D341Med (cell line): ENCODE measurements around the gene DHX16.
A peak's percentile ranks its signal among the peaks of the same experiment; 100 is the strongest.
"Not testable (repeated sequence)": the region's sequence is repeated elsewhere in the genome, so short reads cannot be mapped to it uniquely, and the experiment has no call there.

Experiments used
- DNase-seq: peaks from one replicate; pipeline ENCODE4 v3.0.0; 2012; ENCODE audit warnings: low spot score

The DHX16 gene

DNA sequence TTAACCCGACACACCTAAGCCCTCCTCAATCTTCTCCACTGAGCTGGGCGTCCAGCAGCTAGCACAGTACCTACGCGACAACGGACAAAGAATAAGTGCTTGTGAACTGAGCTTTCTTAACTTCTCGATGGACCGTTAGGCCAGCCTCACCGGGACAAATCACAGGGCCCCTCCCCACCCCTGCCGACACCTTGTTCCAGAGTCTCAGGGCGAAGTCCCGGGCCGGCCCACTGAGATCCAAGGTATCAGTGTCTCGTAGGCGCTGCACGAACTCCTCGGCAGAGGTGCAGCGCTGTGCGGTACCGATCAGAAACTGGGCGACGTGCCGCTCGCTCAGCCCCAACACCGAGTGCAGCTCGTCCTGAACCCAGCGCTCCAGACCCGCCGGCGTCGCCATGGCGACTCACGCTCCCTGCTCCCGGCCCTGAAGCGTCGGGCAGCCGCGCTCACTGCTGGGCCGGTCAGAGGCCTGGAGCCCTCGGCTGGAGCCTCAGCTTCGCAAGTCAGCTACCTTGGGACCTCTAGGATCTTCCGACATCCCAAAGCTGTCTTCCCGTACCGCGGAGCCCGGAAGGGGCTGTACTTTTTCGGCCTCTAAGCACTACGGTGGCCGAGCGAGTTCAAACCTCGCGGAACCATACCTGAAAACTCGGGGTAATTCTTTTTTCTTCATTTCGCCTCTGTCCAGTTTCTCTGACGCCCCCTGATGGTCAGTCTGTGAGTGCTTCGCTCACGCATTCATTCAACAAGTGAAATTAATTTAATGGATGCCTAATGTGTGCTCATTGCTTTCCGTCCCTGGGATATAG lies at the start of gene DHX16:
TSS of gene DHX16 (minus strand) at position 562 of the 809 bp plus-strand sequence. CDS start at position 397, 165 bp downstream.
- peak; percentile 87 for DNase-seq

DNA sequence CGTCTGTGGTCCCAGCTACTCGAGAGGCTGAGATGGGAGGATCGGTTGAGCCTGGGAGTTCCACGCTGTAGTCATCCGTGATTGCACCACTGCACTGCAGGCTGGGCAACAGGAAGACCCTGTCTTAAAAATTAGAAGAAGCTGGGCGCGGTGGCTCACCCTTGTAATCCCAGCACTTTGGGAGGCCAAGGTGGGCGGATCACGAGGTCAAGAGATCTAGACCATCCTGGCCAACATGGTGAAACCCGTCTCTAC lies 49.1 kb upstream of the DHX16 start:
- not testable (repeated sequence) for DNase-seq

DNA sequence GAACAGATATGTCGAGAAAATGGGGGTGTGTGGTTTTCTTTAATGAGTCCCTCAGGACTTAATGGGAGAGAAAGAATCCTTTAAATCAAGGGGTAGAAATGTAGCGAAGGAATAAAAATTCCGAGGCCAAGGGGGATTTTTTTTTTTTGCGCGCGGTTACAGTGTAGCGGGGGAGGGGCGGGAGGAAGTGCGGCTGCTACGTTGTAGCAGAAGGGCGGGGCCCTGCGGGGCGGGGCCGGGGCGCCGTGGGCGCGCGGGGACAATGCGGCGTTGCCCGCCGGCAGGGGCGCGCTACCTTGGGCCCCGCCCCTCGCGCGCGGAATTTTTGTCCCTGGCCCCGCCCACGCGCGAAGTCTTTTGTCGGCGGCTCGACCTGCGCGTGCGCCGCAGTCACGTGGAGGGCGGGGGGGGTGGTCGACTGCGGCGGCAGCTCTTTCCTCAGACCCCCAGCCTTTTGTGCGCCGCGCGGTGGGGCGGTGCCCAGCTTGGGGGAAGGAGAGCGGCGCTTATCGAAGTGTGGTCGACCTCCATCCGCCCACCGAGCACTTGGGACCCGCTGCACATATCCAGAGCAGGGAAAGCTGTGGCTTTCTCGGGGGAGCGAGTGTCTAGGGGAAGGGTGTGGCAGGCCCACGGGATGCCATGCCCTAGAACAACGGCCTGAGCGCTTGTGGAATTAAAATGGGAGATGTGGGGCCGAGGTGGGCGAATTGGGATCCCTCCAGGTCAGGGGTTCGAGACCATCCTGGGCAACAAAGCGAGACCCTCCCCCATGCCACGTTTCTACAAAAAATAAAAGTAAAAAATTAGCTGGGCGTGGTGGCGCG lies 48.6 kb upstream of the DHX16 start:
- DNase-seq: peak; percentile 92

DNA sequence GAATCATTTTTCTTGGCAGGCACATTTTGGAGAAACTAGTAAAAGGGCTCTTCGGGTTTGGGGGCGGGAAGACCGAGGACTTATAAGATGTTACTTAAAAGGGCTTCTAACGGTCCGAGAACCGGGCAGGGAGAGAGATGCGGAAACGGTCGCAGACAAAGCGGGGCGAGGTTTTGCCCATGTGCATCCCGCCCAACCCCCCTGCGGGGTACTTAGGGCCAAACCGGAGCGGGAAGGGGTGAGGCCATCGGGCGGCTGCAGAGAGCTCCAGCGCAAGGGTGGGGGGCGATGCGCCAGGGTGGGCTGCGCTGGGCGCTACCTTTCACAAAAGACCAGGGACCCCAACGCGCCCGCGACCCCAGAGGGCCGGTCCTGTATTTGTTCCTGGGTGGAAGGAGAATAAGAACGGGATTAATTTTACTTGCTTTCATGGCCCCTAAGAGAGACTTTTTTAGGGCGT lies 48.0 kb upstream of the DHX16 start:
- peak; percentile 59 for DNase-seq

DNA sequence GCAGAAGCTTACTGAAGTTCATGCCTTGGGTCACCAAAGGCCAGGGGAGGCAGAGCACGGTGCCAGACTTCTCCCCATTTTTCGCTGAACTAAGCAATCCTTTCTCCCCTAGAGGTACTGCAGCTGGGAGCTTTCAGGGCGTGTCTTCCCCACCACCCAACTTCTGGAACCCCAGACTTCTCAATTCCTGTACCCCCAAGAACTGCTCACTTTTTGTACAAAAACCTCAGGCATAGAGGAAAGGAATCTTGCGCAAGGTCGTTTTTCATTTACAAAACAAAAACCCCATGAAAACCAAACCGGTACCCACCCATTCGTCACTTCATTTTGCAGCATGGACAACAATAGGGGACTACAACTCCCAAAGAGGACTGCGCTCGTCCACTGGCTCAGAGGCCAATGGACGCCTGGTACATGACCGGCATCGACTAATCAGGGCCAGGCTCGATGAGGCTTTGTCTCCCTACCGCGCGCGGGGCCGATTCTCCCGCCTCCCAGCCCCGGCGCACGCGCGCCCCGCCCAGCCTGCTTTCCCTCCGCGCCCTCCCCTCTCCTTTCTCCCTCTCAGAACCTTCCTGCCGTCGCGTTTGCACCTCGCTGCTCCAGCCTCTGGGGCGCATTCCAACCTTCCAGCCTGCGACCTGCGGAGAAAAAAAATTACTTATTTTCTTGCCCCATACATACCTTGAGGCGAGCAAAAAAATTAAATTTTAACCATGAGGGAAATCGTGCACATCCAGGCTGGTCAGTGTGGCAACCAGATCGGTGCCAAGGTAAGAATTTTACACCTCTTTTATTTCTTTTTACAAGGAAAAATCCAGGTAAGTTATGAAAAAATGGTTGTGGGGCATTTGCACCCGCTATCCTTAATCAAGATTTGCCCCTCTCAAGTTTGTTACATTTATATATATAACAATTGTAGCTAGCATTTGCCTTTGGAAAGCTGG lies 47.3 kb upstream of the DHX16 start, which contains the start of gene TUBB:
TSS of gene TUBB (plus strand) at position 562 of the 947 bp plus-strand sequence. CDS start at position 717, 155 bp downstream.
- DNase-seq: peak; percentile 89

DNA sequence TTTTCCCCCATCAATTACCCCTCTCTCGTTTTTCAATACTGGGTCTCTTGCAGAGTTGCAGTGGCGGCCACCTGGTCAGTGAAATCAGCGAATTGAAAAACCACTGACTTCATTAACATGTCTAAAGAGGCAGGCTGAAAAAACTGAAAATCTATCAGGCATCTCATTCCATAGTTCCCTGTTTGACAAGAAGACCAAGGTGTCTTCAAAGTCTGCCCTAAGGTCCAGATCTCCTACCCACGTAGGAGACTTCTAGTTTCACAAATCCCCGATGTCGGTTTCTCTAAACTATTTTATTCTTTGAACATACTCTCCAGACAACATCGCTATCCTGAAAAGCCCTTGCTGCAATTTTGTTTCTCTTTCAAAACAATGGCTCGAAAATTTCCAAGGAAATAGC lies 46.5 kb upstream of the DHX16 start:
- DNase-seq: no peak

DNA sequence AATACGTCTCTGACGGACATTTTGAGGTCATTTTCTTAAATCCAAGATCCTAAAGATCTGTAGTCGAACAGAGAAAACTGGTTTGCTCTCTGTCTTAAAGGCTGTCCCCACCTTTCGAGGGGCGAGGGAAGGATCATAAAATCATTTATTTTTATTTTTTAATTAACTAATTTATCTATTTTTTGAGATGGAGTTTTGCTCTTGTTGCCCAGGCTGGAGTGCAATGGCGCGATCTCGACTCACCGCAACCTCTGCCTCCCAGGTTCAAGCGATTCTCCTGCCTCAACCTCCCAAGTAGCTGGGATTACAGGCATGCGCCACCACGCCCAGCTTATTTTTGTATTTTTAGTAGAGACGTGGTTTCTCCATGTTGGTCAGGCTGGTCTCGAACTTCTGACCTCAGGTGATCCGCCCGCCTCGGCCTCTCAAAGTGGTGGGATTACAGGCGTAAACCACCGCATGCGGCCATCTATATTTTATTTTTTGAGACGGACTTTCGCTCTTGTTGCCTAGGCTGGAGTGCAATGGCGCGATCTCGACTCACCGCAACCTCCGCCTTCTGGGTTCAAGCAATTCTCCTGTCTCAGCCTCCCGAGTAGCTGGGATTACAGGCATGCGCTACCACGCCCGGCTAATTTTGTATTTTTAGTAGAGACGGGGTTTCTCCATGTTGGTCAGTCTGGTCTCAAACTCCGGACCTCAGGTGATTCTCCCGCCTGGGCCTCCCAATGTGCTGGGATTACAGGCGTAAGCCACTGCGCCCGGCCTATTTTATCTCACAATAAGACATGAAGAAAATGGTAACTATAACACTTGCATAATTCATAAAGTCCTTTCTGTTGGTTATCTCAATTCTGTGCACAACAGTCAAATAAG lies 45.3 kb upstream of the DHX16 start:
- DNase-seq: not testable (repeated sequence)

DNA sequence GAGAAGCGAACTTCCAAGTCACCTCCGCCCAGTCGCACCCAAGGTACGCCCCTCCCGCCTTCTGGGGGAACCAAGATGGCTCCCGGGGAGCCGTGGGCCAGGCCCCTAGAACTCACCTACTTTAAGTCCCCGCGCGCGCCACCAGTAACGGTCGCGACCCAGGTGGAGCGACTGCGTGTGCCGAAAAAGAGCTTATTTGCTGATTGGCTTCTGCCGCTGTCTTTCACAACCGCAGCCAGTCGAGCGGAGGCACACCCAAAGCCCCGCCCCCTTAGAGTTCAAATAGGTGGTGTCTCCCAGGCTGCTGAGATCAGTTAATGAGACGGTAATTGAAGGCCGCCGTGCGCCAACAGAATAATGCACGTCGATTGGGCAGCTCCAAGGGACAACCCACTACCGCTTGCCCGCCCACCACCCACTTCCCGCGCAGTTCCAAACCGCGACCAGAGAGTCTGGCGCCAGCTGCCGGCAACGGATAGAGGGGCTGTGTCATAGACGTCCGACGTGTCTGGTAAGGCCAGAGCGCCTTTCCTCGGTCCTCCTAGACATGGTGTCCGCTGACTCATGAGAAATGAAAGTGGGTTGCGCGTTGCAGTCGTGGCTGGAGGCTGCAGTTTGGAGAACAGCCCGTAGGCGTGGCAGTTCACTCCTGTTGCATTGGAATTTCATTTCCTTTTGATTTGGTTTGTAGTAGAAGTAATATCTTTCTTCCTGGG lies 44.5 kb upstream of the DHX16 start, which contains the start of gene MDC1:
TSS of gene MDC1 (minus strand) at position 153 of the 716 bp plus-strand sequence. CDS start 2,106 bp downstream, outside the sequence.
- peak; percentile 97 for DNase-seq

DNA sequence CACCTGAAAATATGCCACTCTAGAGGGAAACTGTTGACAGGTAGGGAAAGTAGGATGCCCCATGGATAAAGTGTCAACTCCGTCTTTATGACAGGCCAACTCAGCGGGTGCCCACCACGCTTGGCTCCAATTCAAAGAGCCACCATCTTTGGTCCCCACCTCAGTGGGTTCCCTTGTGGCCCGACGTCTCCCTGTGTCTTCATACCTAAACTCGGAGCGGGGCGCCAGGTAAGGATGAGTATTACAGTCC lies 44.0 kb upstream of the DHX16 start:
- no peak for DNase-seq

DNA sequence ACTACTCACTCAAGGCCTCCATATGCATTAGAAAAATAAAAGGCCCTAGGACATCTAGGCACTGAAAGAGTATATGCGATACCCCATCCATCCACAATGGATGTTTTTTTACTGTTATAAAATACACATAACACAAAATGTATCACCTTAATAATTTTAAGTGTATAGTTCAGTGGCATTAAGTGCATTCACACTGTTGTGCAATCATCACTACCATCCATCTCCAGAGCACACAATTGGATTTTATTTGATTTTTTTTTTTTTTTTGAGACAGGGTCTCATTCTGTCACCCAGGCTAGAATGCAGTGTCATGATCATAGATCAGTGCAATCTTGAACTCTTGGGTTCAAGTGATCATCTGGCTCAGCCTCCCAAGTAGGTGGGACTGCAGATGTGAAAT lies 41.5 kb upstream of the DHX16 start:
- DNase-seq: no peak

DNA sequence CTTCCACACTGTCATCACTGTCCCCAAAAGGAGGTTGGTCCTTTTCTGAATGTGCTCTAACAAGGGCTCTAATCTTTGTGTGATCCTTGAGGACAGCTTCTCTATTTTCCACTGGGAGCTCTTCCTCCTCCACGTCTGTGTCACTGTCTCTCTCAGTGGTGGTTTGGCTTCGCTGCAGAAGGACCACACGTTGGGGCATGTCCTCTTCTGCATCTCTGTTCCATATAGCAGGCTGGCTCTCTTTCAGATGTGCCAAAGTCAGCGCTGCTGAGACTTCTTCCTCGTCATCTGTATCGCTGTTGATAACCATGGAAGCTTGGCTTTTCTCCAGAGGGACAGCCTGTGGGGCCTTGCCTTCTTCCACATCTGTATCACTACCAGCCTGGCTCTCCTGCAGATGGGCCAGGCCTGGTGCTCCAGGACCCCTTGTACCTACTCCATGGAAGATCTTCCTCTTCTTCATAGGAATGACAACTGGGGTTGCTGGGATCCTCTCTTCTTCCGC lies 39.7 kb upstream of the DHX16 start:
- no peak for DNase-seq

DNA sequence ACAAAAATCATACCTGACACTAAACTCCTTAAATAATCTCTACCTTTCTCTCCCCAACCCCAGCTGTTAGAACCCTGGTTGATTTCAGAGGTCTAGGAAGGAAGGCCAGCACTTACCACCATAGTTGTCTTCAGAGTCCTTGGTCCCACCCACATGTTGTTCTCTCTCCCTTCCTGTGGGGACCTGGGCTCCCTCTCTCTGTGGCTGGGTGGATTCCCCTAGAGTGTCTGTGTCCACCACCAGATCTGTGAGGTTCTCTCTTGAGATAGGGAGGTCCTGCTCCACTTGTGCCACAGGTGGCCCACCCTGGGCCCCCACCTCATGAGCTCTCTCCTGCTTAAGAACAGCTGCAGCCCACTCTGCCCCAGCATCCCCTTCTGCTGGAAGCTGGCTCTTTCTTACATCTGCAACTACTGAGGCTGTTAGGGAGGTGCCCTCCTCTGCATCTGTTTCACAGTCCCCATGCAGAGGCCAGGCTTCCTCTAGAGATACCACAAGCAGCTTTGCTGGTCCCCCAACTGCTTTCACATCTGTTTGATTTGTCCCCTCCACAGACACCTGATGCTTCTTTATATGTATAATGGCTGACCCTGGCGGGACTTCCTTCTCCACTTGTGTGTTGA lies 39.1 kb upstream of the DHX16 start:
- no peak for DNase-seq

DNA sequence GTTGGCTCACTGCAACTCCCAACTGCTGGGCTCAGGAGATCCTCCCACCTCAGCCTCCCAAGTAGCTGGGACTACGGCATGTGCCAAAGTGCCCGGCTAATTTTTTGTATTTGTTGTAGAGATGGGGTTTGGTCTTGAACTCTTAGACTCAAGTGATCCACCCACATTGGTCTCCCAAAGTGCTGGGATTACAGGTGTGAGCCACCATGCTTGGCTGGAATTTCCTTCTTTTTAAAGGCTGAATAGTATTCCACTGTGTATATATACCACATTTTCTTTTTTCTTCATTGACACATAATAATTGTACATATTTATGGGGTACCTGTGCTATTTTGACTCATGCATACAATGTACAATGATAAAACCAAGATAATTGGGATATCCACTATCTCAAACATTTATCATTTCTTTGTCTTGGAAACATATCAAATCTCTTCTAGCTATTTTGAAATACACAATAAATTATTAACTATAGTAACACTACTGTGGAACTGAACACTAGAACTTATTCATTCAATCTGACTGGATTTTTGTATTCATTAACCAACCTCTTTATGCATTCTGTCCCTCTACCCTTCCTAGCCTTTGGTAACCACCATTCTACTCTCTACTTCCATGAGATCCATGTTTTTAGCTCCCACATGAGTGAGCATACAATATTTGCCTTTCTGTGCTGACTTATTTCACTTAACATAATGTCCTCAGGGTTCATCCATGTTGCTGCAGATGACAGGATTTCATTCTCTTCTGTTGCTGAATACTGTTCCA lies 36.5 kb upstream of the DHX16 start:
- no peak for DNase-seq

DNA sequence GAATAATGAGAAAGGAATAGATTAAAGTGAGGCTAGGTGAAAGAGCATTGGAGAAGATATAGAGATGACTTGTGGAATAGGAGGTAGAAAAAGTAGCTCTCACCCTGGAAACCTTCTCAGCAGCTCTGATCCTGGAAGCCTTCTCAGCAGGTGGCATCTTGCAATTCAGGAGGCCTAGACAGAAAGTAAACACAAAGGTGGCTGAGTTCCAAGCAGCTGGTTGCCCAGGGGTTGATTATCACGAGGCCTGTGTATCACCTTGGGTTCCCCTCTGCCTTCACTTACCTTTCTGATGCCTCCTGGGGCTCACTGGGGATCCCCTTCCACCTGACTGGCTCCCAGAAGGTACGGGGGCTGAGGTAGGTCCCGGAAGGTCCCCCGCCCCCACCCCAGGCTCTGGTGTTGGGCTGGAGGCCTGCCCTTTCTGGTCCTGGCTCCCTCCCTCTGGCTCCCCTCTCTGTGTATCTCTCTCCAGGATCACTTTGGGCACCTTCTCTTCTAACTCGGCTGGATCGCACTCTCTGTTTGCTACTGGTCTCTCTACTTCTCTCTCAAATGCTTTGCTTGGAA lies 34.6 kb upstream of the DHX16 start:
- DNase-seq: no peak

DNA sequence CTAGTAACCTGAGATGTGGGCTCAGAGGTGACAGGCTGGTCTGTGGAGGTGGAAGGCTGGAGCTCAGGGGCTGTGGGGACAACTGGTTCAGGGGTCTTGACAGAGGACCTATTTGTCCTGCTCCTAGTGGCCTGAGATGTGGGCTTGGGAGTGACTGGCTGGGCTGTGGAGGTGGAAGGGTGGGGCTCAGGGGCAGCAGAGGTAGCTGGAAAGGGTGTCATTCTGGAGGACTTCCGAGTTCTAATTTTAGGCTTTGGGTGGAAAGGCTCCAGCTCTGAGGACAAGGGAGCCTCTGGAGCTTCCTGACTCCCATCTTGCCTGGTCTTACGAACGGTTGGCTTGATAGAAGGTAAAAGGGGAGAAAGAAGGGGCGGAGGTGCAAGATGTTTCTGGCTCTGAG lies 32.8 kb upstream of the DHX16 start:
- no peak for DNase-seq

DNA sequence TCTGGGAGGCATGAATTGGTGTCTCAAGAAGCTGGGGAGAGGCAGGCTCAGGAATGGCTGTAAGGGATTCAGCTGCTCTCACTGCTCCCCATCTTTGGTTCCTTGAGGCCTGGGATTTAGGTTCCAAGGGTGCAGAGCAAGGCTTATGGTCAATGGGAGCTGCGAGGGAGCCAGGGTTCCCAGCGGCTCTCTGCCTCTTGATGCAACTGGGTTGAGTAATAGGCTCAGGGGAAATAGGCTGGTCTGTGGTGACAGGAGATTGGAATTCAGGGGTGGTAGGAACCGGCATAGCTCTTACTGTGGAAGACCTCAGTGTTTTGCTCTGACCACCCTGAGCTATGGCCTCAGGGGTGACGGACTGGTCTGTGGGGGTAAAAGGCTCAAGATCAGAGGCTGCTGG lies 31.0 kb upstream of the DHX16 start:
- DNase-seq: no peak

DNA sequence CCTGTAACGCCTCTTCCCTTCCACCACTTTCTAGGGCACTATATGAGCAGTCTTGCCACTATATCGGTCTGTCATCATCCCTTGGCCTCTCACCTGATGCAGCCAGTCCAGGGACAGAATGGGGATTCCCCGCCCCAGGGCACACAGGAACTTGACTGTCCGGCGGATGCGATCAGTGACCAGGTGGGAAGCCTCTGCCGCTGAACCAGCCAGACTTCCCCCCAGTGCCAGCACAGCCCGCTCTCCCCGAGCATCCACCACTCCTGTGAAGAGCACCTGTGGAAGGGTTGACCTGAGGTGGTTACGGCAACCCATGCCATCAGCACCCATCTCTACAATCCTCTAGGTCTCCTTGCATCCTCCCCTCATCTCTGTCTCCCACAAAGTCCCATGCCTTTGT lies 30.2 kb upstream of the DHX16 start:
- DNase-seq: no peak

DNA sequence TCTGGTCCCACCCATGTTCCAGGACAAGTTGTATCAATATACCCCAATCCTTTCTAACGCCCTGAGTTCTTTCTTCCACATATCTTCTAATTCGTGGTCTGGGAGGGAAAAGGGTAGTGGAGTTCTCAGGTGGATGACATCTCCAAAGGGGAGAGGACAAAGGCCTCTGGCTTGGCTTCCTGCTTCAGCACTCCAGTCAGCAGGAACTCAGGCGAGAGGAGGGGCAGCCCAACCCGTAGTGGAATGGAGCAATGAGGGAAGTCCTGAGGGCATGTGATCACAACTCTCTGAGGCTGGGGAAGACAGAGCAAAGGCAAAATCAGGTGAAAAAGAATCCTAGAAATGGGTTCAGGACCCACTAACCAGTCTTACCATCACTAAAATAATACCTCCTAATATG lies 27.5 kb upstream of the DHX16 start:
- no peak for DNase-seq

DNA sequence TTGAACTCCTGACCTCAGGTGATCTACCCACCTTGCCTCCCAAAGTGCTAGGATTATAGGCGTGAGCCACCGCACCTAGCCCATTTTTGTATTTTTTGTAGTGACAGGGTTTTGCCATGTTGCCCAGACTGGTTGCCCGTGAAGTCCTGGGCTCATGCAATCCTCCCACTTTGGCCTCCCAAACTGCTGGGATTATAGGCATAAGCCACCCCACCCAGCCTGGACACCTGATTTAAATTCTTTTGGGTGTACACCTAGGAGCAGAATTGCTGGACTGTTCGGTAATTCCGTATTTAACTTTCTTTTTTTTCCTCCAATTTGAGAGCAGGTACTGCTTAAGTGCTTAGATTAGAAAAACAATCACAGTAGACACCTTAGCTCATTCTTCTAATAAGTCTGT lies 23.6 kb upstream of the DHX16 start:
- DNase-seq: no peak
